ENCODE data around the gene SPNS3.

Gene SPNS3, protein sequence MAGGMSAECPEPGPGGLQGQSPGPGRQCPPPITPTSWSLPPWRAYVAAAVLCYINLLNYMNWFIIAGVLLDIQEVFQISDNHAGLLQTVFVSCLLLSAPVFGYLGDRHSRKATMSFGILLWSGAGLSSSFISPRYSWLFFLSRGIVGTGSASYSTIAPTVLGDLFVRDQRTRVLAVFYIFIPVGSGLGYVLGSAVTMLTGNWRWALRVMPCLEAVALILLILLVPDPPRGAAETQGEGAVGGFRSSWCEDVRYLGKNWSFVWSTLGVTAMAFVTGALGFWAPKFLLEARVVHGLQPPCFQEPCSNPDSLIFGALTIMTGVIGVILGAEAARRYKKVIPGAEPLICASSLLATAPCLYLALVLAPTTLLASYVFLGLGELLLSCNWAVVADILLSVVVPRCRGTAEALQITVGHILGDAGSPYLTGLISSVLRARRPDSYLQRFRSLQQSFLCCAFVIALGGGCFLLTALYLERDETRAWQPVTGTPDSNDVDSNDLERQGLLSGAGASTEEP

DNA sequence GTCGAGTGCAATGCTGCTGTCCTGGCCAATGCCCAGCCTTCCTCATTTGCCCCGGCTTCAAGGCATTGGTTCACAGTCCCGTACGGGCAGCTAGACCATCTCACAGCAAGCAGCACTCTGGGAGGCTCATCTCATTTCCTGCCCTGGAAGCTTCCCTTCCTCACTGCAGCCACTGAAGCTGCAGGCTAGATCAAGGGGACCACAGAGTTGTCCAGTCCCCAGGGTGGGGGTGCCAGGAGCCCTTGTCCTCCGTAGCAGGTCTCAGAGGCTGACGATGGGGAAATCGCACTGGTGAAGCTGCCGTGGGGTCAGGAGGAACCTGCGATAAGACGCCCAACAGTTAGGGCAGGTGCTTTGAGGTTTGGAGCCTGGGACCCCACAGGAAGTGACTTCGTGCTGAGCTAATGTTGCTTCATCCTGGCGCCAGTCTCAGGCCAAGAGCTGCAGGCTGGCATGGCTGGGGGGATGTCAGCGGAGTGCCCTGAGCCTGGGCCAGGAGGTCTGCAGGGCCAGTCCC is at the start of gene SPNS3:
SPNS3 (plus strand) TSS at position 426 of the 517 bp plus-strand sequence; CDS start at position 454, 28 bp downstream.
- DNase-seq, result no peak

DNA sequence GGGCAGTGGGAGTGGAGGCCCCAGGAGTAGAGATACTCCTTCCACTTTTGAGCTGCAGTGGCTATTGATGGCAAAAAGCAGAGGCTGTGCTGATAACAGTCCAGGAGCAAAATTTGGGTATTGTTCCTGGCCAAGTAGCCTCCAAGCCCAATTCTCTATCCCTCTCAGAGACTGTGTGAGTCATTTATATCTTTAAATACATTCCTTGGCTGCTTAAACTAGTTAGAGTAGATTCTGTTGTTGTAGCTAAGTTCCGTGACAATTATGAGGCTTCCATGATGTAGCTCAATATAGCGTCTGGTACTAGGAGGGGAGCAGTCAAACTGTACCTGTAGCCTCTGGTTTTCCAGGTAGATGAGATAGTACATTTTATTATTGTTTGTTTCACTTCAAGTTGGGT is 47.3 kb upstream of the SPNS3 start:
- no peak for DNase-seq

DNA sequence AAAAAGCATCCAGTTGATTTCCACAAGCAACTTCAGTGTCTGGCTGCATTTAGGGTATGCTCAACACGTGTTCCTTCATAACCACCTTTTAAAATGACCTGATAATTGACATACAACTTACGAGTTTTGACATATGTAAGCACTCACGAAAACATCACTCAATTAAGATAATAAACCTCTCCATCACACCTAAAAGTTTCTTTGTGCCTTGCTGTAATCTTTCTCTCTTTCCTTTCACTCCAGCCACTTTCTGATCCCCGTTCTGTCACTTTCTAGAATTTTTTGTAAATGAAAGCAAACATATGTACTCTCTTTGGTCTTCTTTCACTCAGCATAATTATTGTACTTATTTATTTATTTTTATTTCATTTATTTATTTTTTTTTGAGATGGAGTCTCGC is 46.6 kb upstream of the SPNS3 start:
- DNase-seq, result no peak

DNA sequence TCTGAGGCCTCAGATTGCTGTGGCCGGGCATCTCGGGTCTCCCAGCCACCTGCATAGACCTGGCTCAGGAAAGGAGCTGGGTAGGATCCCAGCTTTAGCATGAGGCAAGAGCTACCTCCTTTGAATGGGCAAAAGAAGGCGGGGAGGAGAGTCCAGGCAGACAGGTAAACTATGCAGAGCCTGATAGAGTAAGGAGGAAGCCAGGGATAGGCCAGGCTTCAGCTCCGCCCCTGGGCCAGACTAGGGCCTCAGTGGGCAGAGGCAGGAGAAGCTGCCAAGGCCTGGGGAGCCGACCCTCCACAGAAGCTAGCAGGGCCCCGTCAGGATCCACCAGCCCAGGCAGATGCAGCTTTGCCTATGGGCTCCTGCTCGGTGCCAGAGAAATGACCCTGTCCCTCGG is 44.7 kb upstream of the SPNS3 start:
- DNase-seq, result no peak

DNA sequence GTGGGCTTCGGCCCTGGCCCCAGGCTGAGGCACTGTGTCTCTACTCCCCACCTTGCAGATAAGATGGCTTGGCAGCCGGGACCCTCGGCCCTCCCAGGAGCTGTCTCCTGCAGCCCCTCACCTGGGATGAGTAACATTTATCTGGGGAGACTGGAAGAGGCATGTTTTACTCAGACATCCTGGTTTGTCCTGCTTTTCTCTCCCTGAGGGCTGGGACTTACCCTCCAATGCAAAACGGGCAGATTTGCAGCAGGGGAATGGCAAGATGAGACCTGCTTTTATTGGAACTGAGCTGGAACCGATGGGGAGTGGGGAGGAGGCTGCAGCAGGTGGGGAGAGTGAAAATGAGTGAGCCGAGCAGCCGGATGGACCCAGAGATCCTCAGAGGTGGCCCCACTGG is 39.9 kb upstream of the SPNS3 start:
- DNase-seq, result no peak

DNA sequence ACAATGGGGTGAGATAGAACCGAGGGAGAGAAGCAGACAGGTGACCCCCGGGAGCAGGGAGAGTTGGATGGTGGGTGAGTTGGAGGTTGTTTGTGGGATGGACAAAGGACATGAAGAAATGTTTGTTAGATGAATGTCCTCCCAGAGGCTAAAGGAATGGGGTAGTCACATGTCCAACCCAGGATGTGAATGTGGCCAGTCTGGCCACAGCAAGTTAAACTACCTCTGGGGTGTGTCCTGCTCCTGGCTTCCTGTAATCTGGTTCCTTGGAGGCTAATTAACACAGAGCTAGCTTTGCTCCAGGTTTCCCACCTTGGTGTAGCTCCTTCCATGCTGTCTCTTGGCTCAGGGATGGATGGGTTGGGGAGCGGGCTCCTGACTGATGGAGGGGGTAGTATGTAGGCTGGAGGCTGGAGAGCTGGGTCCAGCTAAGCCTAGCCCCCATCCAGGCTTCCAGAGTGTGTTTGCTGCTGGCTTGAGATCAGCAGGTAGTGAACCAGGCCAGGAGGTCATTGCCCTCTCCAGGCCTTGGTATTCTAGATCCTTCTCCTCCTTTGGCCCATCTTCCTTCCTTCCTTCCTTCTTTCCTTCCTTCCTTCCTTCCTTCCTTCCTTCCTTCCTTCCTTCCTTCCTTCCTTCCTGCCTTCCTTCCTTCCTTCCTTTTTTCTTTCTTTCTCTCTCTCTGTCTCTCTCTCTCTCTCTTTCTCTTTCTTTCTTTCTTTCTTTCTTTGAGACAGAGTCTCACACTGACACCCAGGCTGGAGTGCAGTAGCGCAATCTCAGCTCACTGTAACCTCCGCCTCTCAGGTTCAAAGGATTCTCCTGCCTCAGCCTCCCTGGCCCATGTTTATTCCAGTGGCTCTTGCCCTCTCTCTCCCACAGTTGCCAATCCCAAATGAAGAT is 39.3 kb upstream of the SPNS3 start:
- DNase-seq, result no peak

DNA sequence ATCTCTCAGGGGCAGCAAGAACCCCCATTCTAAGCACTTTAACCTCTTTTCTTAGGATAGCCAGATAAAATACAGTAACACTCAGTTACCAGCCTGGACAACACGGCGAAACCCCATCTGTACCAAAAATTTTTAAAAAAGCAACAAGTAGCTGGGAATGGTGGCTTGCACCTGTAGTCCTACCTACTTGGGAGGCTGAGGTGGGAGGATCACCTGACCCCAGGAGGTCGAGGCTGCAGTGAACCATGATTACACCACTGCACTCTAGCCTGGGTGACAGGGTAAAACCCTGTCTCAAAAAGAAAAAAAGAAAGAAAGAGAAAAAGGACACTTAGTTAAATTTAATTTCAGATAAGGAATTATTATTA is 38.6 kb upstream of the SPNS3 start:
- no peak for DNase-seq

DNA sequence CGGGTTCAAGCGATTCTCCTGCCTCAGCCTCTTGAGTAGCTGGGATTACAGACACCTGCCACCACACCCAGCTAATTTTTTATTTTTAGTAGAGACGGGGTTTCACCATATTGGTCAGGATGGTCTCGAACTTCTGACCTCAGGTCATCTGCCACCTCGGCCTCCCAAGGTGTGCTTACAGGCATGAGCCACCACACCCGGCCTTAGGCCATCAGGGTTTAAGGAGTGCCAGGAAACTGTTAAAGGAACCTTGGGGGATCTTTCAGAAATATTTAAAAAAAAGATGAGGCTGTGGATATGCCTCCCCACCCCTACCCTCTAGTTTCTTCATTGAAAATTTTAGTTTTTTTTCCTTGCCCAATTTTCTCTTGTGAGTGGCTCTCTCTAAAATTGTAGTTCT is 35.9 kb upstream of the SPNS3 start:
- DNase-seq, result no peak

DNA sequence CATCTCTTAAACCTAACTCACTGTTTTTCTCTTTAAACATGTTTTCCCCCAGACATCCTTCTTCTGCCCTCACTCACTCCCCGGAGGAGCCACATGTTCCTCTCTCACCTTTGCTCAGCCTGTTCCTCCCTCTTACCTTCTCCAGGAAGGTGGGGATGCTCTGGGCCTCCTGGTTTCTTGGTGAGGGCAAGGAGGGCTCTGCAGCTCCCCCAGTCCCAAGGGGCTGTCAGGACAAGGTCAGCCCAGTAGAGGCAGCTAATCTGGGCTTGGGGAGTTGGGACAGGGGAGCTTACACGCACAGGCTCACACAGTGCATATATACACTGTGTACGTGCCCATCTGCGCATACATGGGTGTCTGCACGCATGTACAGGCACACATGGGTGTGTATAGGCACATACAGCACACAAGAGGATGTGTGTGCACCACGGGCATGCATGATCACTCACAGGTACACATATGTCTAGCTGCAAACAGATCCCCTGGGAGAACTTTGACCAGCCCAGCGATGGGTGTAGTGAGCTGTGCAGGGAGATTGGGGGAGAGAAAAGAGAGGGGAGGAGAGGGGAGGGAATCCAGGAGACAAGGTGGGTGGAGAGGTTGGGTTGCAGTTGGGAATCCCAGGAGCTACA is 28.6 kb upstream of the SPNS3 start:
- DNase-seq, result no peak

DNA sequence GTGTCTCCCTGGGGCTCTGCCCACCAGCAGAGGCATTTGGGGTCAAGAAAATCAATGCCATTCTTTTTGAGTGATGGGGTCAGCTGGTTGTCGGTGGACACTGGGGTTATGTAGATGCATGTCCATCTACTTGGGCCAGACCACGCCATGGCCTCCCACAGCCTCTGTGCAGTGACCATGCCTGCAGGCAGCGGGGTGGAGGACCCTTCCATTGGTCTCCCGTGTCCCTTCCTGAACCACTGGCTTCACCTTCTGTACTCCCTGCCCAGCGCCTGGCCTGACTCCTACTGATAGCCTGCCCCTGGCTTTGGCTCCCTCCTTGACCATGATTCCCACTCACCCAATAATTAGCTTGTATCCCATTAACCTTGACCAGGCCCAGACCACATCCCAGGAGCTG is 28.0 kb upstream of the SPNS3 start:
- DNase-seq, result no peak

DNA sequence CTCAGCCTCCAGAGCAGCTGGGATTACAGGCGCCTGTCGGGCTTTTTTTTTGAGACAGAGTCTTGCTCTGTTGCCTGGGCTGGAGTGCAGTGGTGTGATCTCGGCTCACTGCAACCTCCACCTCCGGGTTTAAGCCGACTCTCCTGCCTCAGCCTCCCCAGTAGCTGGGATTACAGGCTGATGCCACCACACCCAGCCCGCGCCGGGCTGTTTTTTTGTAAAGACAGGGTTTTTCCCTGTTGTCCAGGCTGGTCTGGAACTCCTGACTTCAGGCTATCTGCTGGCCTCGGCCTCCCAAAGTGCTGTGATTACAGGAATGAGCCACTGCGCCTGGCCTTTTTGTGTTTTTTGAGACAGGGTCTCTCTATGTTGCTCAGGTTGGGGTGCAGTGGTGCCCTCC is 27.4 kb upstream of the SPNS3 start:
- DNase-seq, result no peak

DNA sequence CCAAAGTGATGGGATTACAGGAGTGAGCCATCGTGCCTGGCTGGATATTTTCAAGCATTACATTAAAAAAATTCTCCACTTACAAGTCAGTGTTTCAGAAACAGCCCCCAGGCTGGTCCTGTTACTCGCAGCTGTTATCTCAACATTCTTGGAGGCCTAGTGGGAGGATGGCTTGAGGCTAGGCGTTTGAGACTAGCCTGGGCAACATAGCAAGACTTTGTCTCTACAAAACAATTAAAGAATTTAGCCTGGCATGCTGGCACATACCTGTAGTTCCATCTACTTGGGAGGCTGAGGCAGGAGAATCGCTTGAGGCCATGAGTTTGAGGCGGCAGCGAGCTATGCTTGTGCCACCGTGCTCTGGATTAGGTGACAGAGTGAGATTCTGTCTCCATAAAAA is 26.5 kb upstream of the SPNS3 start:
- DNase-seq, result no peak

DNA sequence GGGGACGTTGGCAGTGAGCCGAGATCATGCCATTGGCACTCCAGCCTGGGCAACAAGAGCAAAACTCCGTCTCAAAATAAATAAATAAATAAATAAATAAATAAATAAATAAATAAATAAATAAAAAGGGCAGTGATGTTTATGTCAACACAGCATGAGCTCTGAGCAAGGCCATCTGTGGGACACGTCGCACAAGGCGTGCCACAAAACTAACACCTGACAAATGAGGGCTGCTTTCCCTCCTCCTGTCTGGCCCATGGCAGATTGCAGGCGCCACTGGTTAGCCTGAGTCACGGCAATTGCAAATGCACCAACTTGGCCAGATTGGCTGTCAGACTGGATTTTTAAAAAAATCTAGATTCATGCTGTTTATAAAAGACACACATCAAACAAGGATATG is 25.9 kb upstream of the SPNS3 start:
- no peak for DNase-seq

DNA sequence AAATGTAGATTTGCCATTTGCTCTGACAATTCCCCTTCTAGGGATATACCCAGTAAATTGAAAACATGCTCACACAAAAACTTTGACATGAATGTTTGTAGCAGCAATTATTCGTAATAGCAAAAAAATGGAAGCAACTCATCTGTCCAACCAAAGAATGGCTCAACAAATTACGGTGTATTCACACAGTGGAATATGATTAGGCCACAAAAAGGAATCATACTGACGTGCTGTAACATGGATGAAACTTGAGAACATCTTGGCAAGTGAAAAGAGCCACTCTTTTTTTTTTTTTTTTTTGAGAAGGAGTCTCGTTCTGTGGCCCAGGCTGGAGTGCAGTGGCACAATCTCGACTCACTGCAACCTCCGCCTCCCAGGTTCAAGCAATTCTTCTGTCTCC is 24.1 kb upstream of the SPNS3 start:
- DNase-seq, result no peak

DNA sequence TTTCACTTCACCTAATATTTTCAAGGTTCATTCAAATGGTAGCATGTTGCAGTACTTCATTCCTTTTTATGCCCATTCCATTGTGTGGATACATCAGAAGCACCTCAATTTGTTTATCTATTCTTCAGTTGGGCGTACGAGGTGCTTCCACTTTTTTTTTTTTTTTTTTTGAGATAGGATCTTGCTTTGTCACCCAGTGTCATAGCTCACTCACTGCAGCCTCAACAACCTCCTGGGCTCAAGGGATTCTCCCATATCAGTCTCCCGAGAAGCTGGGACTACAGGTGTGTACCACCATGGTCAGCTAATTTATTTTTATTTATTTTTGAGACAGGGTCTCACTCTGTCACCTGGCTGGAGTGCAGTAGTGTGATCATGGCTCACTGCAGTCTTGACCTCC is 22.5 kb upstream of the SPNS3 start:
- DNase-seq, result no peak

DNA sequence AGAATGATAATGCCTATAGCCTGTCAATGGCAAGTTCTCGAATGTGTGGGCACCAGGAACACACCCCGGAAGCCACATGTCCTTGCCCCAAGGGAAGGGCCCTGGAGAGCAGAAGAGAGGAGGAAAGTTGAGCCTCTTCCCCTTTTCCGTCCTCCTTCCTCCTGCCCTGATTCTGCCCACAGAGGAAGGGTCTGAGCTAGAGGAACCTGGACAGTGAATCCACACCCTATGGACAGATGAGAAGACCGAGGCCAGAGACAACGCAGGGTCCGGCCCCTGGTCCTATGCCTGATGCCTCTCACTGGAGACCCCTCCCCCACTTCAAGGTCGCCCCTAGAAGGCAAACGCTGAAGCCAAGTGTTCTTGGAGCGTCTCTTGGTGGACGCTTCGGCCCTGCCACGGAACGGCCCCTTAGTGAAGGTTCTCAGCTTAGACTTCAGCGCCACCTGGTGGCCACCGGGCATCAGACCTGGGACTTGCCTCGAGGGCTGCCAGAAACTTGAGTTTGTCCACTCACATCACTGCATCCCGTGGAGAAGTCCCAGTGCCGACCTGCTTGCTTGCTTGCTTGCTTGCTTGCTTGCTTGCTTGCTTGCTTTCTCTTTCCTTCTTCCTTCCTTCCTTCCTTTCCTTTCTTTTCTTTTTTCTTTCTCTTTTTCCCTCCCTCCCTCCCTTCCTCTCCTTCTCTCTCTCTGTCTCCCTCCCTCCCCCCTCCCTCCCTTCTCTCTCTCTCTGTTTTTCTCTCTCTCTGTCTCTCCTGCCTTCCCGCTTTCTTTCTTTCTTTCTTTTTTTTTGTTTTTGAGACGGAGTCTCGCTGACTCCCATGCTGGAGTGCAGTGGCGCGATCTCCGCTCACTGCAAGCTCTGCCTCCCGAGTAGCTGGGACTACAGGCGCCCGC is 20.6 kb upstream of the SPNS3 start:
- peak; percentile 7 for DNase-seq

DNA sequence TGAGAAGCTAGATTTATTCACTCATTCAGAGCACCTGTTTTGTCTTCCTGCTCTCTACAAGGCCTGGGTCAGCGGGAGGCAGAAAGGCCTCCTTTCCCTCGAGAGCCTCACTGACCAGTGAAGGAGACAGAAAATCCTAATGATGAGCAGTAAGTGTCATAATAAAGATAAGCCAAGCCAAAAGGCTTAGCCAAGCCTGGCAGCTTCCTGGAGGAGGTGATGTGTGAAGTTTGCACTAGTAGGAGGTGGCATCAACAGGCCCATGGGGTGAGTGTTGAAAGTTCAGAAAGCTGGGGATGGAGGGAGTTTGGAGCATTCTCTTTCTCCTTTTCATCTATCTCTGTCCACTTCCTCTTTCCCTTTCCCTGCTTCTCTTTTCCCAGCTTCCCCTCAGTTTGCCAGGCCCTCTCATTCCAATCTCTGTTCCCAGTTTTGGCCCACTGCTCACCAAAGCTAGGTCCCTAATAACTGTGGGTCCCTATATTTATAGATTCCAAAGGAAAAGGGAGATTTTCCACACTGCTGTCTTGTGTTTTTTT is 16.5 kb upstream of the SPNS3 start:
- DNase-seq, result no peak

DNA sequence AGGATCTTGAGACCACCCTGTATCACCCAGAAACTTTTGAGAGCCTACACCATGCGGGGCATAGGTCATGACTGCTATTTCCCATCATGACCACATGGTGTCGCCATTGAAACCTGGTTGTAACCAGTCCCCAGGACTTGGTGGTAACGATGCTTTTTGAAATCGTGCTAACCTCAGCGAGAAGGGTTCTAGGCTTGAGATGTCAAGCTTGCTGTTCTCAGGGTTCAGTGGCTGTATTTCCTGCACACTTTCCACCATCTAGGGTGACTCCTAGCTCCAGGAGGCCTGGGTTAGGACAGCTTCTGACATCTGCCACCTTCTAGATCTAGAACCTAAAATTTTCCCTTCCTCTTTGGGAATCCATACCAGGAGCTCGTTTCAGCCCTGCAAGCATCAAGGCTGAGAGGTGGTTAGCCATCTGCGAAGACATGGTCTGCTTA is 13.0 kb upstream of the SPNS3 start:
- DNase-seq, result peak; percentile 5

DNA sequence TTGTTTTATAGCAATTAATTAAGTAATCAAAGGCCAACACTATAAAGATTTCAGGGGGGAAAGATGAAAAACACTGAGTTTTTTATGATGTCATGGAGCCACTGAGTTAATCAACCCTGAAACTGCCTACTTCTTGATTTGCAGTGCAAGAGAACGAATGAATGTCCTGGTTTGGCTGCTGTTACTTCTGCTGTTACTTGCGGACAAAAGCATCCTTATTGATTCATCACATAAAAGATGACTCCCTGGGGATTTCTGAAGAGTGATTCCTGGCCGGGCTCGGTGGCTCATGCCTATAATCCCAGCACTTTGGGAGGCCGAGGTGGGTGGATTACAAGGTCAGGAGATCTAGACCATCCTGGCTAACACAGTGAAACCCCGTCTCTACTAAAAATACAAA is 10.9 kb upstream of the SPNS3 start:
- DNase-seq, result no peak

DNA sequence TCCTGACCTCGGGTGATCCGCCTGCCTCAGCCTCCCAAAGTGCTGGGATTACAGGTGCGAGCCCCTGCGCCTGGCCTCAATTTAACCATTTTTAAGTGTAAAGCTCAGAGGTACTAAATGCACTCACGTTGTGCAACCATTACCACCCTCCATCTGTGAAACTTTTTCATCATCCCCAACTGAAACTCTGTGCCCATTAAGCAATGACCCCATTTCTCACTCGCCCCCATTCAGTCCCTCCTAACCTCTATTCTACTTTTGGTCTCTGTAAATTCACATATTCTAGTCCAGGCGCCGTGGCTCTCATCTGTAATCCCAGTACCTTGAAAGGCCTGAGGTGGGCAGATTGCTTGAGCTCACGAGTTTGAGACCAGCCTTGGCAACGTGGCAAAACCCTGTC is 8.3 kb upstream of the SPNS3 start:
- DNase-seq, result no peak

DNA sequence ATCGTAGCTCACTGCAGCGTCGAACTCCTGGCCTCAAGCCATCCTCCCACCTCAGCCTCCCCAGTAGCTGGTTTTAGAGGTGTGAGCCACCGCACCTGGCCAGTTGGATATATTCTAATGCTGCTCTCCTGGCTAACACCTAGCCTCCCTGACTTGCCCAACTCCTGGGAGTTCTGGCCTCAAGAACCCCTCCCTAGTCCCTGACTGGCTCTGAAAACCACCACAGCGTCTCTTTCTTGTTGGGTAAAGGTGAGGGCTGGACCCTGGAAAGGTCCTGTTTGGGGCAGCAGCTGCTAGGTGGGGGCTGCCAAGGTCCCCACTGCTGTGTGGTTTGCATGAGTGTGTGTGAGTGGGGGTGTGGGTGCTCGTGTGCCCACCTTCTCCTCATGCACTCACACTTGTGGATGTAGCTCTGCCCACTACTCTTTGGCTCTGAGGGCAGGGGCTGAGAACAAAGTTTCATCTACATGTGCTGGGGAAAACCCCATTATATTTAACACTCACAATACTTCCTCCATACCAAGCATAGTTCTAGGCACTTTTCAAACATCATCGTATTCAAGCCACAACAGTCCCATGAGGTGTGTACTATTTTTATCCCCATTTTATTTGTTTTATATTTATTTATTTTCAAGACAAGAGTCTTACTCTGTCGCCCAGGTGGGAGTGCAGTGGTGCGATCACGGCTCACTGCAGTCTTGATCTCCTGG is 7.1 kb upstream of the SPNS3 start:
- no peak for DNase-seq

All from NCI-H2029 treated with DMSO at 0.1 percent for 48 hours (cell line).